ENCODE measurements around the gene SLC37A1.
"Not testable (repeated sequence)": the region's sequence is repeated elsewhere in the genome, so short reads cannot be mapped to it uniquely, and the experiment has no call there.

The SLC37A1 gene

GRCh38 chr21:42627527-42628289, 114.1 kb downstream of the SLC37A1 start:
- H3K27ac ChIP-seq = no peak overlapping the region
- TF ChIP-seq, protein P1, sequence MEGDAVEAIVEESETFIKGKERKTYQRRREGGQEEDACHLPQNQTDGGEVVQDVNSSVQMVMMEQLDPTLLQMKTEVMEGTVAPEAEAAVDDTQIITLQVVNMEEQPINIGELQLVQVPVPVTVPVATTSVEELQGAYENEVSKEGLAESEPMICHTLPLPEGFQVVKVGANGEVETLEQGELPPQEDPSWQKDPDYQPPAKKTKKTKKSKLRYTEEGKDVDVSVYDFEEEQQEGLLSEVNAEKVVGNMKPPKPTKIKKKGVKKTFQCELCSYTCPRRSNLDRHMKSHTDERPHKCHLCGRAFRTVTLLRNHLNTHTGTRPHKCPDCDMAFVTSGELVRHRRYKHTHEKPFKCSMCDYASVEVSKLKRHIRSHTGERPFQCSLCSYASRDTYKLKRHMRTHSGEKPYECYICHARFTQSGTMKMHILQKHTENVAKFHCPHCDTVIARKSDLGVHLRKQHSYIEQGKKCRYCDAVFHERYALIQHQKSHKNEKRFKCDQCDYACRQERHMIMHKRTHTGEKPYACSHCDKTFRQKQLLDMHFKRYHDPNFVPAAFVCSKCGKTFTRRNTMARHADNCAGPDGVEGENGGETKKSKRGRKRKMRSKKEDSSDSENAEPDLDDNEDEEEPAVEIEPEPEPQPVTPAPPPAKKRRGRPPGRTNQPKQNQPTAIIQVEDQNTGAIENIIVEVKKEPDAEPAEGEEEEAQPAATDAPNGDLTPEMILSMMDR (IDR thresholded peaks at IDR 0.05) = no peak
- no peak for TF ChIP-seq ZFX (IDR thresholded peaks at IDR 0.05; ENCODE audit: borderline replicate concordance)

DNA sequence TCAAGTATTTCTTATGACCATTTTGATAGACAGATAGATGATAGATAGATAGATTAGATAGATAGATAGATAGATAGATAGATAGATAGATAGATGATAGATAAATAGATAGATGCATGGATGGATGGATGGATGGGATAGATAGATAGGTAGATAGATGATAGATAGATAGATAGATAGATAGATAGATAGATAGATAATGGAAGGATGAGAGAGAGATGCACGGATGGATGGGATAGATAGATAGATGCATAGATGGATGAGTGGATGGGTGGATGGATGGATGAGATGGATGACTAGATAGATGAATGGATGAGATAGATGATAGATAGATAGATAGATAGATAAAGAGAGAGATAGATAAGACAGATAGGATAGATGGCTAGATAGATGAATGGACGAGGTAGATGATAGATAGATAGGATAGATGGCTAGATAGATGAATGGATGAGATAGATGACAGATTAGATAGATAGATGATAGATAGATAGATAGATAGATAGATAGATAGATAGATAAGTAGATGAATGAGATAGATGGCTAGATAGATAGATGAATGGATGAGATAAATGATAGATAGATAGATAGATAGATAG, 114.9 kb downstream of the SLC37A1 start:
- not testable (repeated sequence) for H3K27ac ChIP-seq

DNA sequence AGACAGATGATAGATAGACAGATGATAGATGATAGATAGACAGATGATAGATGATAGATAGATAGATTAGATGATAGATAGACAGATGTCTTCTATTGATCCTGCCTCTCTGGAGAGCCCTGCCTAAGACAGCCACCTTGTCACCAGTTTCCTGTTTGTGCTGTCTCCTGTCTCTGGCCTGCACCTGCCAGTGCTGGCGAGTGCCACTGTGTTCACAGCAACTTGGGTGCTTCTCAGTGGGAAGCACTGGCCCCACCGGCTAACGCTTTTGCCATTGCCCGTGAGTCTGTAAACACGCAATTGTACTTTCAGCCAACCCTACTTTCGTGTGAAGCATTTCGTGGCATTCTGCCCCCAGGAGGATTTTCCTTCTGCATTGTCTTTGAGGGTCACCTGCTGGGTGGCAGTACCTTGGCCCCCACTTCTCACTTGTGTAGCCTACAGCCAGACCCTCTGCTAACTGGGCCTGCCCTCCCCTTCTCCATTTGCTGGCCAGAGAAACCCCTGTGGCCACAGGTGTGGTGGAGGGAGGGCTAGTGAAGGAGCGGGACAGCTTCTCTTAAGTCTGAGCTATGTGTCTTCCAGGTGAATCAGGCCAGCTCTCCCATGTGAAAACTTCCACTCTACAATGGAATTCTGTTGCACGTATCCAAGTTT, 116.4 kb downstream of the SLC37A1 start:
- TF ChIP-seq ZFX (IDR thresholded peaks at IDR 0.05; ENCODE audit: borderline replicate concordance) = no peak
- TF ChIP-seq, protein P1 (IDR thresholded peaks at IDR 0.05) = no peak

DNA sequence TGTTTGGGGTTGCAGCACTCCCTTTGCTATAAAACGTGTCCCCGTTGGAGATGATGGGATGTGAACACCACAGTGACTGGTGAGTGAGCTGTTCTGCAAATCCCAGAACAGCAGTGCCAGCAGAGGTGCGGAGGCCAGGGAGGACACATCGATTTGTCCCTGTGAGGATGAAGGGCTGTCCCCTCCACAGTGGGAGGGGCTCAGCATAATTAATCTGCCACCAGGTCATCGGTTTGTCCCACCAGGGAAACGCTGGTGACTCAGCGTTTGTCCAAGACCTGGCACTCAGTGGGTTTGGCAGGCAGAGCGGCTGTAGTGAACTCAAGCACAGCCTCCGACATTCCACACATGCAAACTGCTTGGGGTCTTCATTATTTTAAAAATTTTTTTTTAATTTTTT, 117.0 kb downstream of the SLC37A1 start:
- no peak for TF ChIP-seq ZFX (IDR thresholded peaks at IDR 0.05; ENCODE audit: borderline replicate concordance)
- TF ChIP-seq, protein P1 (IDR thresholded peaks at IDR 0.05) = no peak
- H3K27ac ChIP-seq = no peak overlapping the region

More for the DNA sequence above, 116.4 kb downstream of the SLC37A1 start:
- no peak overlapping the region for H3K27ac ChIP-seq

Measured in 22Rv1 (cell line).